Mammary epithelial cell (primary cell): ENCODE results near the gene CDH24.

Experiments used
- CTCF ChIP-seq, 2 donors: IDR thresholded peaks in 1 of 2; conservative IDR thresholded peaks in 1 of 2; 2 replicates each; pipeline ENCODE4 v1.5.1; 2011 to 2012; ENCODE audit warnings: inconsistent platforms in 2 of 2, low read length in 2 of 2, mild to moderate bottlenecking in 2 of 2, control low read depth in 1 of 2, low read depth in 1 of 2; ENCODE audit not compliant: insufficient read depth in 1 of 2; ENCODE audit errors: extremely low read depth in 1 of 2
- EZH2 ChIP-seq: IDR thresholded peaks from 2 replicates; pipeline ENCODE4 v1.6.1; 2012; ENCODE audit warnings: low read length, inconsistent platforms, borderline replicate concordance

- no peak for TF ChIP-seq CTCF (conservative IDR thresholded peaks at IDR 0.05 in 1 of 2, IDR thresholded peaks at IDR 0.05 in 1 of 2; ENCODE audit: extremely low read depth in 1 of 2, insufficient read depth in 1 of 2, low read depth in 1 of 2, low read length in 2 of 2)
- TF ChIP-seq EZH2 = no peak
Observed at GRCh38 chr14:23045419-23046357, 11.6 kb downstream of the CDH24 start.
